Stimulated activated CD8-positive, alpha-beta memory T cell treated with anti-CD3 and anti-CD28 coated beads, Interleukin-2, amount 100 ng/mL, for 48 hours (primary cell): ENCODE measurements around the gene RASA3.
A peak's percentile ranks its signal among the peaks of the same experiment; 100 is the strongest.
"Not testable (repeated sequence)": the region's sequence is repeated elsewhere in the genome, so short reads cannot be mapped to it uniquely, and the experiment has no call there.

Experiments used
- DNase-seq, 2 donors: peaks; one replicate each; pipeline ENCODE4 v3.0.0-alpha.2; 2020; ENCODE audit warnings: low read depth in 2 of 2

The RASA3 gene

GRCh38 chr13:114132419-114133121, at the start of gene RASA3:
TSS of gene RASA3 (minus strand) at chr13:114132623. CDS start at chr13:114132489, 134 bp downstream.
- DNase-seq, result peak in 1 of 2 donors; percentile 66

- DNase-seq, result no peak
Measured at GRCh38 chr13:114179087-114179658, 46.8 kb upstream of the RASA3 start, which contains the start of gene CFAP97D2. TSS of gene CFAP97D2 (plus strand) at chr13:114179257. CDS start at chr13:114179331, 74 bp downstream.

- DNase-seq, result no peak
Measured at GRCh38 chr13:114177245-114178010, 45.0 kb upstream of the RASA3 start.

GRCh38 chr13:114176359-114176902, 44.0 kb upstream of the RASA3 start:
- not testable (repeated sequence) for DNase-seq

- DNase-seq, result no peak
Measured at GRCh38 chr13:114174529-114174961, 42.1 kb upstream of the RASA3 start.

GRCh38 chr13:114173745-114174144, 41.3 kb upstream of the RASA3 start:
- no peak for DNase-seq

GRCh38 chr13:114173272-114173671, 40.8 kb upstream of the RASA3 start:
- no peak for DNase-seq

GRCh38 chr13:114167885-114168284, 35.5 kb upstream of the RASA3 start:
- DNase-seq, result no peak

- no peak for DNase-seq
Measured at GRCh38 chr13:114167426-114167825, 35.0 kb upstream of the RASA3 start.

- DNase-seq, result no peak
Measured at GRCh38 chr13:114166381-114167131, 34.1 kb upstream of the RASA3 start.

- DNase-seq, result no peak
Measured at GRCh38 chr13:114164681-114165429, 32.4 kb upstream of the RASA3 start.

- DNase-seq, result no peak
Measured at GRCh38 chr13:114164053-114164452, 31.6 kb upstream of the RASA3 start.

- DNase-seq, result no peak
Measured at GRCh38 chr13:114162533-114162922, 30.1 kb upstream of the RASA3 start.

GRCh38 chr13:114161644-114162532, 29.5 kb upstream of the RASA3 start:
- DNase-seq, result no peak

- DNase-seq, result no peak
Measured at GRCh38 chr13:114161028-114161556, 28.7 kb upstream of the RASA3 start.

- DNase-seq, result not testable (repeated sequence)
Measured at GRCh38 chr13:114158869-114159666, 26.6 kb upstream of the RASA3 start.

GRCh38 chr13:114157869-114158495, 25.6 kb upstream of the RASA3 start:
- DNase-seq, result no peak
